GM12892 (cell line): ENCODE measurements around the gene CCDC127.

Experiments used
- POLR2AphosphoS5 ChIP-seq: IDR thresholded peaks from 2 replicates; pipeline ENCODE4 v1.6.1; 2011; ENCODE audit warnings: low read depth, low read length, control low read depth
- TAF1 ChIP-seq: IDR thresholded peaks from 2 replicates; pipeline ENCODE4 v1.6.1; 2011; ENCODE audit warnings: low read depth, mild to moderate bottlenecking, control low read depth, low read length, borderline replicate concordance

DNA sequence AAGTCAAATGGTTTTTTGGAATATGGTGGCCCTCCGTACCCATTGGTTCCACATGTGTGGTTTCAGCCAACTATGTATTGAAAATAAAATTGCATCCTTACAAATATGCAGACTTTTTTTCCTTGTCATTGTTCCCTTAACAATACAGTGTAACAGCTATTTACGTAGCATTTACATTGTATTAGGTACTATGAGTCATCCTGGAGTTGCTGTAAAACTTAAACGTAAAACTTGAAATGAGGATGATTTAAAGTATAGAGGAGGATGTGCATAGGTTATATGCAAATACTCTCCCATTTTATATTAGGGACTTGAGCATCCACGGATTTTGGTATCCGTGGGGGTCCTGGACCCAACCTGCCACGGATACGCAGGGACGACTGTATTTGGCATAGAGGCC lies 16.5 kb upstream of the CCDC127 start:
- no peak for TF ChIP-seq TAF1
- TF ChIP-seq POLR2AphosphoS5, result no peak
